Measurements from ENCODE around the gene F2RL2. TPM values are rescaled to one million over a fixed set of nuclear protein-coding genes. Genes with fewer than 3 reads are reported as not detected.

F2RL2 gene
- total and polyA plus RNA-seq, 4 donors = 0.08 to 1.3 (median 0.78) TPM

- no peak for DNase-seq (ENCODE audit: low spot score)
- H3K27ac ChIP-seq (ENCODE audit: low read depth in 1 of 2, low read length in 2 of 2) = no peak overlapping the region
- H3K4me1 ChIP-seq (ENCODE audit: control insufficient read depth in 4 of 4, insufficient read depth in 4 of 4, low read length in 3 of 4) = no peaks in the 10 kb centered on the region
- no peak overlapping the region for H3K9ac ChIP-seq (ENCODE audit: low read depth in 1 of 2, low read length in 2 of 2)
- H3K36me3 ChIP-seq (ENCODE audit: control insufficient read depth in 4 of 4, insufficient read depth in 3 of 4, low read depth in 1 of 4, low read length in 3 of 4) = peaks cover 9 to 57% (median 26%) of the 10 kb centered on the region in 4 donors
- TF ChIP-seq EGR1 (IDR thresholded peaks at IDR 0.05; ENCODE audit: low read depth in 2 of 2) = no peak
- no peak for TF ChIP-seq REST (IDR thresholded peaks at IDR 0.05)
- TF ChIP-seq ATF3 (IDR thresholded peaks at IDR 0.05) = no peak
- TF ChIP-seq JUND (IDR thresholded peaks at IDR 0.05) = no peak
- no peak for TF ChIP-seq FOXA1 (IDR thresholded peaks at IDR 0.05)
- TF ChIP-seq NR2F2 (IDR thresholded peaks at IDR 0.05) = no peak
- no peak for TF ChIP-seq GABPA (IDR thresholded peaks at IDR 0.05 in 1 of 2, conservative IDR thresholded peaks at IDR 0.05 in 1 of 2)
- TF ChIP-seq HNF4G (IDR thresholded peaks at IDR 0.05) = no peak
- TF ChIP-seq ZBTB33 (IDR thresholded peaks at IDR 0.05) = no peak
- TF ChIP-seq FOXA2 (IDR thresholded peaks at IDR 0.05) = no peak
- TF ChIP-seq SP1 (IDR thresholded peaks at IDR 0.05) = no peak
- TF ChIP-seq RXRA (IDR thresholded peaks at IDR 0.05) = no peak
- TF ChIP-seq YY1 (IDR thresholded peaks at IDR 0.05) = no peak
- TF ChIP-seq RAD21 (IDR thresholded peaks at IDR 0.05) = no peak
- no peak for TF ChIP-seq MAX (IDR thresholded peaks at IDR 0.05)
- TF ChIP-seq HNF4A (conservative IDR thresholded peaks at IDR 0.05) = no peak
- no peak for TF ChIP-seq TAF1 (conservative IDR thresholded peaks at IDR 0.05)
- TF ChIP-seq CTCF (IDR thresholded peaks at IDR 0.05; ENCODE audit: low read depth, low read length, missing input control) = no peak
- no peaks in the 10 kb centered on the region for H3K9me3 ChIP-seq (ENCODE audit: control insufficient read depth in 4 of 4, low read length in 3 of 4)
- H3K4me3 ChIP-seq (ENCODE audit: low read depth in 1 of 3, low read length in 3 of 3) = no peak overlapping the region
- no peaks in the 10 kb centered on the region for H3K27me3 ChIP-seq (ENCODE audit: control insufficient read depth in 4 of 4, insufficient read depth in 4 of 4, low read length in 3 of 4)
- 83% methylated on average over 3 of the region's 3 CpGs for WGBS
Measured at GRCh38 chr5:76595755-76596481, 27.3 kb downstream of the F2RL2 start.

All from liver (tissue), 9 donors.